H1 (cell line): ENCODE results near the gene DDX51. TPM values are rescaled to one million over a fixed set of nuclear protein-coding genes. Genes with fewer than 3 reads are reported as not detected.

Experiments
- CHD1 ChIP-seq: IDR thresholded peaks from 2 replicates; pipeline ENCODE4 v1.6.1; 2012; ENCODE audit warnings: low read depth, low read length, improper control_type of control experiment
- KDM4A ChIP-seq: IDR thresholded peaks from one replicate; pipeline ENCODE4 v1.7.1; 2012; ENCODE audit warnings: low read depth, mild to moderate bottlenecking, moderate library complexity, low read length, inconsistent platforms; ENCODE audit not compliant: severe bottlenecking
- SP4 ChIP-seq: IDR thresholded peaks from 2 replicates; pipeline ENCODE4 v1.6.1; 2012; ENCODE audit warnings: low read length, inconsistent platforms
- TBP ChIP-seq: IDR thresholded peaks from 2 replicates; pipeline ENCODE4 v1.6.1; 2011; ENCODE audit warnings: low read depth, low read length, improper control_type of control experiment
- polyA plus RNA-seq, 7 experiments: library from polyadenylated mRNA; depleted of rRNA in 3 of 7; stranded (reverse) in 5 of 7; unstranded in 2 of 7; fragments of >200 nt in 5 of 7; fragments of 200-250 nt in 2 of 7; gene quantifications; 1 replicate in 5 of 7; 2 replicates in 1 of 7; 4 replicates in 1 of 7; pipeline versions ENCODE4 v1.2.1 to v1.2.3, GENCODE V29; 2011 to 2013; ENCODE audit warnings: missing spikeins in 2 of 7, mixed read lengths in 2 of 7
- total RNA-seq: library from RNA; stranded (reverse); fragmentation: NEBNext Ultra II Directional; extraction: Animal tissue kit (Norgen Biotek cat#: 25700); gene quantifications from 2 replicates; pipeline ENCODE4 v1.2.1, GENCODE V29; 2021
- TF ChIP-seq, protein P1 (sequence below): IDR thresholded peaks from 2 replicates; pipeline ENCODE4 v1.6.1; 2012; ENCODE audit warnings: low read length, inconsistent platforms
- TF ChIP-seq, protein P2 (sequence below): IDR thresholded peaks from 2 replicates; pipeline ENCODE4 v1.6.1; 2011; ENCODE audit warnings: low read length, improper control_type of control experiment
- TF ChIP-seq, protein P3 (sequence below): IDR thresholded peaks from 2 replicates; pipeline ENCODE4 v1.6.1; 2012; ENCODE audit warnings: inconsistent platforms

The DDX51 gene
- total and polyA plus RNA-seq, 2 of the 8 experiments (the other 6 are each of a cell fraction or from before 2014, with no cell fraction given) = 11.2 to 24.4 TPM

DNA sequence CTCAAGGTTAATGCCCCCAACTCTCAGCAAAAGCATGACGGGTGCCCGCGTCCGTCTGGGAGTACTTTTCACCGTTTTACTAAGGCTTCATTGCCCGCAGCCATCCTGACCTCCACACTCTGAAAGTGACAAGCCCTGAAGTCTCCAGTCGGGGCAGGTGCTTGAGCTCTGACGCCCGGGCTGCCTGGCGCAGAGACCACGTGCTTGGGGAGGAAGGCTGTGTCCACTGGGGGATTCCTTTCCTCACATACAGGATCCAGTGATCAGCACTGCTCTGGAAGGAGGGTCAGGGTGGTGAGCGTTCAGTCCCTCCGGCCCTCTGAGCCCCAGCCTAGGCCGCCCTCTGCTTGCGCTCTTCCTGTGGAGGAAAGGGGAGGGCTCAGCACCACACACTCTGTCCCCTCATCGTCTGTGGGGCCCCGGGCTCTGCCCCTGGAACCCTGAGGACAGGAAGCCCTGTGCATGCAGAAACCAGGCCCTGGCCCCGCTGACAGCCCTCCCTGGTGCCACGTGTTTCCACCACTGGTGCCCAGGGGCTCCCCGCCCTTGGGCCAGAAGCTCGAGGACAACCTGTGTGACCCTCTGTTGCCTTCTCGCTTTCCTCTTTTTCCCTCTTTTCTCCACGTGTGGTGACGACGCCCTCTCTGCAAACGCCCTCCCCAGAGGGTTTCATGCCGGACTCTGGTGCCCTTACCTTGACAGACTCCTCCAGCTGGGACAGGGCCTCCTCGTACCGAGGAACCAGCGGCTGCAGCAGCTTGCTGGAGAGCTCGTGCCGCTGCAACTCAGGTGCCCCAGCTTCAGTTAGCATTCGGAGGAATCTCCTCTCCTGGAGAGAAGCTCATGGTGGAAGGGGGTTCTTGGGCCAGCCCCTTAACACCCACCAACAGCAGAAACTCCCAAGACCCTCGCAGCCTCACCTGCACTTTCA, 4.9 kb downstream of the DDX51 start (continued):
- TF ChIP-seq, protein P1, sequence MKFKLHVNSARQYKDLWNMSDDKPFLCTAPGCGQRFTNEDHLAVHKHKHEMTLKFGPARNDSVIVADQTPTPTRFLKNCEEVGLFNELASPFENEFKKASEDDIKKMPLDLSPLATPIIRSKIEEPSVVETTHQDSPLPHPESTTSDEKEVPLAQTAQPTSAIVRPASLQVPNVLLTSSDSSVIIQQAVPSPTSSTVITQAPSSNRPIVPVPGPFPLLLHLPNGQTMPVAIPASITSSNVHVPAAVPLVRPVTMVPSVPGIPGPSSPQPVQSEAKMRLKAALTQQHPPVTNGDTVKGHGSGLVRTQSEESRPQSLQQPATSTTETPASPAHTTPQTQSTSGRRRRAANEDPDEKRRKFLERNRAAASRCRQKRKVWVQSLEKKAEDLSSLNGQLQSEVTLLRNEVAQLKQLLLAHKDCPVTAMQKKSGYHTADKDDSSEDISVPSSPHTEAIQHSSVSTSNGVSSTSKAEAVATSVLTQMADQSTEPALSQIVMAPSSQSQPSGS = no peak
- TF ChIP-seq, protein P2, sequence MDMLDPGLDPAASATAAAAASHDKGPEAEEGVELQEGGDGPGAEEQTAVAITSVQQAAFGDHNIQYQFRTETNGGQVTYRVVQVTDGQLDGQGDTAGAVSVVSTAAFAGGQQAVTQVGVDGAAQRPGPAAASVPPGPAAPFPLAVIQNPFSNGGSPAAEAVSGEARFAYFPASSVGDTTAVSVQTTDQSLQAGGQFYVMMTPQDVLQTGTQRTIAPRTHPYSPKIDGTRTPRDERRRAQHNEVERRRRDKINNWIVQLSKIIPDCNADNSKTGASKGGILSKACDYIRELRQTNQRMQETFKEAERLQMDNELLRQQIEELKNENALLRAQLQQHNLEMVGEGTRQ = no peak
- TF ChIP-seq KDM4A (no peak), SP4 (no peak), CHD1 (no peak), TBP (no peak)
- TF ChIP-seq, protein P3, sequence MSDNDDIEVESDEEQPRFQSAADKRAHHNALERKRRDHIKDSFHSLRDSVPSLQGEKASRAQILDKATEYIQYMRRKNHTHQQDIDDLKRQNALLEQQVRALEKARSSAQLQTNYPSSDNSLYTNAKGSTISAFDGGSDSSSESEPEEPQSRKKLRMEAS = no peak
